Measurements from ENCODE around the gene YIPF3. TPM values are rescaled to one million over a fixed set of nuclear protein-coding genes. Genes with fewer than 3 reads are reported as not detected.

YIPF3 gene
- total RNA-seq, 1 experiment from 2014 or later = 91.3 TPM

DNA sequence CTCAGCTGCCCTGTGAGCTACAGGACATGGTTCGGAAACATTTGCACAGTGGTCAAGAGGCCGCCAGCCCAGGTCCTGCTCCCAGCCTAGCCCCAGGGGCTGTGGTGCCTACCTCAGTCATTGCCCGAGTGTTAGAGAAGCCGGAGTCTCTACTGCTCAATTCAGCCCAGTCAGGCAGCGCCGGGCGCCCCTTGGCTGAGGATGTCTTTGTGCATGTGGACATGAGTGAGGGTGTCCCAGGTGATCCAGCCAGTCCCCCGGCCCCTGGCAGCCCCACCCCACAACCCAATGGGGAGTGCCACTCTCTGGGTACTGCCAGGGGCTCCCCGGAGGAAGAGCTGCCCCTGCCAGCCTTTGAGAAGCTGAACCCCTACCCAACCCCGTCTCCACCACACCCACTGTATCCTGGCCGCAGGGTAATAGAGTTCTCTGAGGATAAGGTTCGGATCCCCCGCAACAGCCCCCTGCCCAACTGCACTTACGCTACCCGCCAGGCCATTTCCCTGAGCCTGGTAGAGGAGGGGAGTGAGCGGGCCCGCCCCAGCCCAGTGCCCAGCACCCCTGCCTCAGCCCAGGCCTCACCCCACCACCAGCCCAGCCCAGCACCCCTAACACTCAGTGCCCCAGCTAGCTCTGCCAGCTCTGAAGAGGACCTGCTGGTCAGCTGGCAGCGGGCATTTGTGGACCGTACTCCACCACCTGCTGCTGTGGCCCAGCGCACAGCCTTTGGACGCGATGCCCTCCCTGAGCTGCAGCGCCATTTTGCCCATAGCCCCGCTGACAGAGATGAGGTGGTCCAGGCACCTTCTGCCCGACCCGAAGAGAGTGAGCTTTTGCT, 11.8 kb downstream of the YIPF3 start:
- Histone ChIP-seq H2AFZ (no peak overlapping the region), H3K4me3 (no peak overlapping the region), H3K27me3 (ENCODE audit: insufficient read depth, low read depth) (no peaks in the 10 kb centered on the region), H3K27ac (no peak overlapping the region), H3K9me3 (ENCODE audit: insufficient read depth, low read depth) (no peaks in the 10 kb centered on the region), H3K4me1 (replicated peaks; ENCODE audit: insufficient read depth) (0 out of 2 replicates have a peak, but pooled peaks cover 3% of the 10 kb centered on the region), H3K79me2 (ENCODE audit: low read depth) (no peaks in the 10 kb centered on the region), H3F3A (ENCODE audit: insufficient read depth, low read depth) (peaks cover 16% of the 10 kb centered on the region; the same call in 1 of the 2 replicates), H3K4me2 (no peak overlapping the region), H3K9me2 (ENCODE audit: insufficient read depth) (no peaks in the 10 kb centered on the region), H3K36me3 (ENCODE audit: low read depth) (peaks cover under 1% of the 10 kb centered on the region; the same call in 1 of the 2 replicates), H4K20me1 (ENCODE audit: insufficient read depth) (no peaks in the 10 kb centered on the region; the same call in 1 of the 2 replicates)
- TF ChIP-seq, protein P1, sequence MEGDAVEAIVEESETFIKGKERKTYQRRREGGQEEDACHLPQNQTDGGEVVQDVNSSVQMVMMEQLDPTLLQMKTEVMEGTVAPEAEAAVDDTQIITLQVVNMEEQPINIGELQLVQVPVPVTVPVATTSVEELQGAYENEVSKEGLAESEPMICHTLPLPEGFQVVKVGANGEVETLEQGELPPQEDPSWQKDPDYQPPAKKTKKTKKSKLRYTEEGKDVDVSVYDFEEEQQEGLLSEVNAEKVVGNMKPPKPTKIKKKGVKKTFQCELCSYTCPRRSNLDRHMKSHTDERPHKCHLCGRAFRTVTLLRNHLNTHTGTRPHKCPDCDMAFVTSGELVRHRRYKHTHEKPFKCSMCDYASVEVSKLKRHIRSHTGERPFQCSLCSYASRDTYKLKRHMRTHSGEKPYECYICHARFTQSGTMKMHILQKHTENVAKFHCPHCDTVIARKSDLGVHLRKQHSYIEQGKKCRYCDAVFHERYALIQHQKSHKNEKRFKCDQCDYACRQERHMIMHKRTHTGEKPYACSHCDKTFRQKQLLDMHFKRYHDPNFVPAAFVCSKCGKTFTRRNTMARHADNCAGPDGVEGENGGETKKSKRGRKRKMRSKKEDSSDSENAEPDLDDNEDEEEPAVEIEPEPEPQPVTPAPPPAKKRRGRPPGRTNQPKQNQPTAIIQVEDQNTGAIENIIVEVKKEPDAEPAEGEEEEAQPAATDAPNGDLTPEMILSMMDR (conservative IDR thresholded peaks at IDR 0.05) = no peak
- TF ChIP-seq EZH2 (IDR thresholded peaks at IDR 0.05; ENCODE audit: low read depth) = no peak
- POLR2A ChIA-PET (ENCODE audit: unreplicated experiment) = interaction anchor here (0.8 kb wide), 1 partner anchor 307 kb away, joined by 4 read pairs; no protein-coding TSS in a partner anchor
- intact Hi-C loops (cut with micrococcal nuclease; ENCODE audit: unreplicated experiment) = no loop called here
- CTCF ChIA-PET = interaction anchor here (0.6 kb wide), 1 partner anchor 111 kb away, joined by 9 read pairs; no protein-coding TSS in a partner anchor
- DNase-seq = no peak
- TSS peak; percentile 17 for BruUV-seq (replicated peaks)

DNA sequence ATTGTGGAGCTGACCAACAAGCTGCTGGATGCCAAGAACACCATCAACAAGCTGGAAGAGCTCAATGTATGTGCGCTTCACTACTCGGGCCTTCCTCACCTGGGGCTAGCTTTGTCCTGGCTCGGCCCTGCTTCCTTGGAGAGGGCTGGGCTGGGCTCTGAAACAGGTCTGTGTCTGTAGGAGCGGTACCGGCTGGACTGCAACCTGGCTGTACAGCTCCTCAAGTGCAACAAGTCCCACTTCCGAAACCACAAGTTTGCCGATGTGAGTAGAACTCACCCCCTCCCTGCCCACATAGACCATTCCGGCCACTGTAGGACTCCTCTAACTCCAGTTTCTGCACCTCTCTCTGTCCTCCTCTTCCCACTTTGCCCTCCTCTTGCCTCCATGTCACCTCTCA, 13.3 kb downstream of the YIPF3 start:
- no TSS peak for BruUV-seq (replicated peaks)
- intact Hi-C loops (cut with micrococcal nuclease; ENCODE audit: unreplicated experiment) = no loop called here
- H4K20me1 ChIP-seq (ENCODE audit: insufficient read depth) = no peaks in the 10 kb centered on the region; the same call in 1 of the 2 replicates
- DNase-seq = no peak
- CTCF ChIA-PET = interaction anchor here (0.6 kb wide), 2 partner anchors 75 to 189 kb away, joined by 5 read pairs; no protein-coding TSS in a partner anchor
- POLR2A ChIA-PET (ENCODE audit: unreplicated experiment) = no interaction called here
- no peaks in the 10 kb centered on the region for H3K27me3 ChIP-seq (ENCODE audit: insufficient read depth, low read depth)
- H3K4me1 ChIP-seq (replicated peaks; ENCODE audit: insufficient read depth) = no peaks in the 10 kb centered on the region
- H3K36me3 ChIP-seq (ENCODE audit: low read depth) = peaks cover 15% of the 10 kb centered on the region; the same call in 1 of the 2 replicates
- H2AFZ ChIP-seq = no peak overlapping the region
- no peak overlapping the region for H3K4me3 ChIP-seq
- no peaks in the 10 kb centered on the region for H3K9me2 ChIP-seq (ENCODE audit: insufficient read depth)
- no peaks in the 10 kb centered on the region for H3K79me2 ChIP-seq (ENCODE audit: low read depth)
- H3K9me3 ChIP-seq (ENCODE audit: insufficient read depth, low read depth) = no peaks in the 10 kb centered on the region
- no peak overlapping the region for H3K4me2 ChIP-seq
- TF ChIP-seq EZH2 (IDR thresholded peaks at IDR 0.05; ENCODE audit: low read depth) = no peak
- TF ChIP-seq, protein P1 (conservative IDR thresholded peaks at IDR 0.05) = no peak
- no peak overlapping the region for H3K27ac ChIP-seq
- peaks cover 16% of the 10 kb centered on the region; the same call in 1 of the 2 replicates for H3F3A ChIP-seq (ENCODE audit: insufficient read depth, low read depth)

GRCh38 chr6:43502666-43503065, 14.1 kb downstream of the YIPF3 start:
- no peaks in the 10 kb centered on the region; the same call in 1 of the 2 replicates for H3K79me2 ChIP-seq (ENCODE audit: low read depth)
- H3F3A ChIP-seq (ENCODE audit: insufficient read depth, low read depth) = peaks cover 13% of the 10 kb centered on the region; the same call in 1 of the 2 replicates
- no peak for TF ChIP-seq EZH2 (IDR thresholded peaks at IDR 0.05; ENCODE audit: low read depth)
- TF ChIP-seq, protein P1 (conservative IDR thresholded peaks at IDR 0.05) = no peak
- no peak for DNase-seq
- intact Hi-C loops (cut with micrococcal nuclease; ENCODE audit: unreplicated experiment) = no loop called here
- no TSS peak for BruUV-seq (replicated peaks)
- POLR2A ChIA-PET (ENCODE audit: unreplicated experiment) = no interaction called here
- H2AFZ ChIP-seq = no peak overlapping the region
- H3K27ac ChIP-seq = no peak overlapping the region
- no peak overlapping the region for H3K4me3 ChIP-seq
- H3K4me2 ChIP-seq = no peak overlapping the region
- peaks cover 15% of the 10 kb centered on the region; the same call in 1 of the 2 replicates for H3K36me3 ChIP-seq (ENCODE audit: low read depth)
- no peaks in the 10 kb centered on the region for H3K9me3 ChIP-seq (ENCODE audit: insufficient read depth, low read depth)
- H3K4me1 ChIP-seq (replicated peaks; ENCODE audit: insufficient read depth) = no peaks in the 10 kb centered on the region
- no peaks in the 10 kb centered on the region for H3K9me2 ChIP-seq (ENCODE audit: insufficient read depth)
- CTCF ChIA-PET = no interaction called here
- no peaks in the 10 kb centered on the region for H3K27me3 ChIP-seq (ENCODE audit: insufficient read depth, low read depth)
- H4K20me1 ChIP-seq (ENCODE audit: insufficient read depth) = no peaks in the 10 kb centered on the region; the same call in 1 of the 2 replicates

Data from PC-9 (cell line).